Measurements from ENCODE around the gene EML6. TPM values are rescaled to one million over a fixed set of nuclear protein-coding genes. Genes with fewer than 3 reads are reported as not detected.
A peak's percentile ranks its signal among the peaks of the same experiment; 100 is the strongest.

Gene EML6
- total RNA-seq, 2 donors from 2014 or later = 1.4 to 2.1 TPM

- Histone ChIP-seq H3K36me3 (ENCODE audit: control insufficient read depth, insufficient read depth, low read length) (no peaks in the 10 kb centered on the region), H3K4me1 (ENCODE audit: control insufficient read depth, insufficient read depth, low read length) (no peaks in the 10 kb centered on the region), H3K9ac (ENCODE audit: extremely low read depth, low read length, poor library complexity, severe bottlenecking) (no peak overlapping the region), H3K9me3 (ENCODE audit: control insufficient read depth, low read length) (no peaks in the 10 kb centered on the region), H3K4me3 (ENCODE audit: low read length) (peak overlapping the region; percentile 69), H3K27ac (ENCODE audit: low read depth, low read length) (no peak overlapping the region), H3K27me3 (ENCODE audit: control insufficient read depth, insufficient read depth, low read length, poor library complexity, severe bottlenecking) (peaks cover 82% of the 10 kb centered on the region)
- TF ChIP-seq CTCF (conservative IDR thresholded peaks at IDR 0.05) = no peak
- Mint-ChIP-seq H3K9me3 (no peaks in the 10 kb centered on the region), H3K27ac (no peak overlapping the region), H3K36me3 (ENCODE audit: low read depth) (no peaks in the 10 kb centered on the region), H3K4me1 (peaks cover 10% of the 10 kb centered on the region), H3K27me3 (ENCODE audit: insufficient read depth) (peaks cover 73% of the 10 kb centered on the region), H3K4me3 (peak overlapping the region; percentile 81)
- 45% methylated on average over 8 of the region's 8 CpGs; no CpG with 5 or more reads in 1 of the 2 experiments for WGBS, 2 experiments (ENCODE audit: insufficient coverage in 1 of 2, insufficient read length in 1 of 2)
- DNase-seq = no peak
These were observed 2.1 kb downstream of the EML6 start for GRCh38 chr2:54725343-54726099.

- Mint-ChIP-seq H3K27me3 (ENCODE audit: insufficient read depth) (peaks cover 73% of the 10 kb centered on the region), H3K4me3 (no peak overlapping the region), H3K36me3 (ENCODE audit: low read depth) (no peaks in the 10 kb centered on the region), H3K9me3 (no peaks in the 10 kb centered on the region), H3K27ac (no peak overlapping the region), H3K4me1 (peaks cover 10% of the 10 kb centered on the region)
- H3K4me1 ChIP-seq (ENCODE audit: control insufficient read depth, insufficient read depth, low read length) = no peaks in the 10 kb centered on the region
- H3K9ac ChIP-seq (ENCODE audit: extremely low read depth, low read length, poor library complexity, severe bottlenecking) = no peak overlapping the region
- 100% methylated on average over 1 of the region's 1 CpG; no CpG with 5 or more reads in 1 of the 2 experiments for WGBS, 2 experiments (ENCODE audit: insufficient coverage in 1 of 2, insufficient read length in 1 of 2)
- TF ChIP-seq CTCF (conservative IDR thresholded peaks at IDR 0.05) = no peak
- H3K9me3 ChIP-seq (ENCODE audit: control insufficient read depth, low read length) = no peaks in the 10 kb centered on the region
- no peaks in the 10 kb centered on the region for H3K36me3 ChIP-seq (ENCODE audit: control insufficient read depth, insufficient read depth, low read length)
- H3K27me3 ChIP-seq (ENCODE audit: control insufficient read depth, insufficient read depth, low read length, poor library complexity, severe bottlenecking) = peaks cover 73% of the 10 kb centered on the region
- H3K4me3 ChIP-seq (ENCODE audit: low read length) = no peak overlapping the region
- no peak overlapping the region for H3K27ac ChIP-seq (ENCODE audit: low read depth, low read length)
- DNase-seq = no peak
These were observed 3.0 kb downstream of the EML6 start for GRCh38 chr2:54726431-54726830.

GRCh38 chr2:54726940-54727339 lies 3.5 kb downstream of the EML6 start:
- no peak overlapping the region for H3K9ac ChIP-seq (ENCODE audit: extremely low read depth, low read length, poor library complexity, severe bottlenecking)
- no peaks in the 10 kb centered on the region for H3K4me1 ChIP-seq (ENCODE audit: control insufficient read depth, insufficient read depth, low read length)
- H3K27ac Mint-ChIP-seq = no peak overlapping the region
- H3K27me3 ChIP-seq (ENCODE audit: control insufficient read depth, insufficient read depth, low read length, poor library complexity, severe bottlenecking) = peaks cover 68% of the 10 kb centered on the region
- no peaks in the 10 kb centered on the region for H3K36me3 Mint-ChIP-seq (ENCODE audit: low read depth)
- no peak for DNase-seq
- H3K9me3 ChIP-seq (ENCODE audit: control insufficient read depth, low read length) = no peaks in the 10 kb centered on the region
- no peak overlapping the region for H3K27ac ChIP-seq (ENCODE audit: low read depth, low read length)
- TF ChIP-seq CTCF (conservative IDR thresholded peaks at IDR 0.05) = no peak
- 69 to 79% methylated on average over 2 of the region's 2 CpGs for WGBS, 2 experiments (ENCODE audit: insufficient coverage in 1 of 2, insufficient read length in 1 of 2)
- no peak overlapping the region for H3K4me3 Mint-ChIP-seq
- H3K4me1 Mint-ChIP-seq = peaks cover 10% of the 10 kb centered on the region
- H3K4me3 ChIP-seq (ENCODE audit: low read length) = no peak overlapping the region
- H3K27me3 Mint-ChIP-seq (ENCODE audit: insufficient read depth) = peaks cover 69% of the 10 kb centered on the region
- H3K9me3 Mint-ChIP-seq = peaks cover 4% of the 10 kb centered on the region
- no peaks in the 10 kb centered on the region for H3K36me3 ChIP-seq (ENCODE audit: control insufficient read depth, insufficient read depth, low read length)

All from endodermal cell (in vitro differentiated cells).